Activated CD8-positive, alpha-beta memory T cell treated with anti-CD3 and anti-CD28 coated beads, Interleukin-2, amount 50 U/mL, for 48 hours (primary cell): ENCODE data around the gene SLC48A1.

Experiments used
- DNase-seq: peaks from one replicate; pipeline ENCODE4 v3.0.0-alpha.2; 2020

Gene SLC48A1

GRCh38 chr12:47778881-47779280 is 5.8 kb downstream of the SLC48A1 start:
- no peak for DNase-seq

GRCh38 chr12:47779301-47779942 is 6.4 kb downstream of the SLC48A1 start:
- DNase-seq = peak; percentile 99

DNA sequence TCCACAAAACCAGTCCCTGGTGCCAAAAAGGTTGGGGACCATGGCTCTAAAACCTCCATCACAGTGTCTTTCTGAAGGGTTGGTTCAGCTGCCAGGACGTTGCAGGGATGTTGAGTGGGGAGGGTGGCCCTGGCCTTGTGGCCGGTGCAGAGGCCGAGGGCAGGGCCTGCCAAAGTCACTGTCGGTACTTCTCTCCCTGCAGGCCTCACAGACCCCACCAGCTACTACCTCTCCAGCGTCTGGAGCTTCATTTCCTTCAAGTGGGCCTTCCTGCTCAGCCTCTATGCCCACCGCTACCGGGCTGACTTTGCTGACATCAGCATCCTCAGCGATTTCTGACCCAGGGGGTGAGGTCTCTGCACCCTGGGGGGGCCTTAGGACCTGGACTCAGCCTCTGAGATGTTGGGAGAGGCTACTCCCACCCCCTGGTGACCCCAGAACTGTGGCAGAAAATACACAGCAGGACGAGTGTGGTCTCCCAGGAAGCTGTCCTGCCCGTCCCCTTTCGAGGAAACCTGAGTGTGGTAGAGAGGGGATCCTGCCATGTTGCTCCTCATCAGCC is 7.0 kb downstream of the SLC48A1 start:
- DNase-seq = no peak

GRCh38 chr12:47781479-47782371 is 8.7 kb downstream of the SLC48A1 start:
- DNase-seq = no peak

DNA sequence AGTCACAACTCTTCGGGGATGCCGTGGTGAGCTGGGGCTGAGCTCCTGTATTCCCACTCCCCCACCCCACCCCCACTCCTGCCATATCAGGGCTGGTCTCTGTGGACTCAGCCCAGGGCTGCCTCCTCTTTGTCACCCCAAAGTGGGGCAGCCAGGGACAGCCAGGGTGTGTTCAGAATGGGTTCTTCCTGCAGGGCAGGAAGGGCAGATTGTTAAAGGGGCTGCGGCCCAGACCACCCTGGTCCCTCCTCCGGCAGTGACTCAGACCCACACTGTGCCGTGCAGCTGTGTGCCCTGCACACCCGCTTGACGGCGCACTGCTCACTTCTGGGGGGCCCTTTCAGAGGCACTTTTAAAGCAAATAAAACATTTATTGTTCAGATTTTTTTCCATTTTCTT is 9.3 kb downstream of the SLC48A1 start:
- no peak for DNase-seq

DNA sequence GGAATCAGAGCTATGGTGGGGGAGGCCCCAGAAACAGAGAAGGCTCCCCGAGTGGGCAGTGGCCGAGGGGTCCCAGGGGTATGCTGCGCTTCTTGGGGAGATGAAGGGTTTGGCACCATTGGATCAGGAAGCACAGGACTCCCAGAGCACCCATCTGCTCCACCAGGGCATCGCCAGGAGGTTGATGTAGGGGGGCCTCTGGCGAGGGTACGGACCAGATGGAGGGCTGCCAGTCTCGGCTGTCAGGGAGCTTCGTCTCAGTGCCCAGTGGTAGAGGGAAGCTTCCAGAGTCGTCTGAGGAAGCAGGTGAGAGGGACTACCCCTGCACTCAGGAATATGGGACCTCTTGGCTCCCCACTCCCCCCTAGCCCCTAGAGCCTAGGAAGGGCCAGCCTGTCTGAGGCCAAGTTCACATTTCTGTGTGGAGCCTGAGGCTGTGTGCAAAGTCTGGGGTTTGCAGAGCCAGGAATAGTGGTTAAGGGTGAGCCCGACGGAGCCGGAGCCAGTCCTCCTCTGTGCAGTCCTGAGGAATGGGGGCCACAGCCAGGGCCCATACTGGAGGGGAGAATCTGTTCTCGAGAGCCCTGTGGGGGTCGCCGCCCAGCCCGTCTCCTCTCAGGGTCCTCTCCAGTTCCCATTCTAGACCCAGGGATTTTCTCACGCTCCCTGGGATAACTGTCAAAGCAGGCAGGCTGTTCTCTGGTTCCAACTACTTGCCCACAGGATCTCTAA is 10.2 kb downstream of the SLC48A1 start:
- no peak for DNase-seq

DNA sequence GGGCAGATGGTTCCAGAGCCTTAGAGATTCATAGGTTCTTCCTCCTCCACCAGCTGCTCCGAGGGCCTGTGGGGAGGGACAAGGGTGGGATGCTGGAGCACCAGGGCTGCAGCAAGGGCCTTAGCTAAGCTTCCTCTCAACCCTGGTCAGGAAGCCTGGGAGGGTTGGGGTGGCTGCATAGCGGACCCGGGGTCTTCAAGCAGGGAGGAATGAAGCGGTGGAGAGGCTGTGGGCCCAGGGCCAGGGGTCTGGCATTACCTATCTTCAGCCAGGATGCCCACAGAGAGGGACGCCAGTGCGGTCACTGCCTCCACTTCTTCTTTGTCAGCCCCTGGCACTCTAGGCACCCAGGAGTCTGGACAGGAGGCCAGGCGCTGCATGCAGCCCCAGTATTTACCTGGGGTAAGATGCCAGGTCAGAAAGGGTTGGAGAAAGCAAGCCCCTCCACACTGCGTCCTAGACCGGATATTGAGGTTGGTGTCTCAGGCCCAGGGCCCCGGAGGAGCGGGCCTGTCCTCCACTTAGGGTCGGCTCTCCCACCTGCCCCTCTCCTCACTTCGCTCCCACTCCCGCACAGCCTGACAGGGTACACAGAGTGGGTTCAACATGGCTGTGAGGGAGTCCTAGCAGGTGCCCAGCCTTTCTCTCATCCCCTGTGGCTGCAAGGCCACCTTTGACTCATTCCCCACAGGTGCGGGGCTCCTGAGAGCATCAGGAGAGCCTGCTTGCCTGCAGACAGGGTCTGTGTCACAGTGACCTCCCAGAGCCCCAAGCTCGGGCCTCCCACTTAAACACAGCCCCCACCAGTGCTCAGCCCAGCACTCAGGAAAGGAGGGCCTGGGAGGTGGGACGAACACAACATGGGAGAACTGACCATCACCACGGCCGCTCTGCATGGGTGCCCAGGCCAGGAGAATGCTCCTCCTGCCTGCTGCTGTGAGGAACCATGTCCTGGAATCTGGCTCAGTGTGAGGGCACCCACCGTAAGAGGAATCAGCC is 11.1 kb downstream of the SLC48A1 start:
- DNase-seq = no peak

DNA sequence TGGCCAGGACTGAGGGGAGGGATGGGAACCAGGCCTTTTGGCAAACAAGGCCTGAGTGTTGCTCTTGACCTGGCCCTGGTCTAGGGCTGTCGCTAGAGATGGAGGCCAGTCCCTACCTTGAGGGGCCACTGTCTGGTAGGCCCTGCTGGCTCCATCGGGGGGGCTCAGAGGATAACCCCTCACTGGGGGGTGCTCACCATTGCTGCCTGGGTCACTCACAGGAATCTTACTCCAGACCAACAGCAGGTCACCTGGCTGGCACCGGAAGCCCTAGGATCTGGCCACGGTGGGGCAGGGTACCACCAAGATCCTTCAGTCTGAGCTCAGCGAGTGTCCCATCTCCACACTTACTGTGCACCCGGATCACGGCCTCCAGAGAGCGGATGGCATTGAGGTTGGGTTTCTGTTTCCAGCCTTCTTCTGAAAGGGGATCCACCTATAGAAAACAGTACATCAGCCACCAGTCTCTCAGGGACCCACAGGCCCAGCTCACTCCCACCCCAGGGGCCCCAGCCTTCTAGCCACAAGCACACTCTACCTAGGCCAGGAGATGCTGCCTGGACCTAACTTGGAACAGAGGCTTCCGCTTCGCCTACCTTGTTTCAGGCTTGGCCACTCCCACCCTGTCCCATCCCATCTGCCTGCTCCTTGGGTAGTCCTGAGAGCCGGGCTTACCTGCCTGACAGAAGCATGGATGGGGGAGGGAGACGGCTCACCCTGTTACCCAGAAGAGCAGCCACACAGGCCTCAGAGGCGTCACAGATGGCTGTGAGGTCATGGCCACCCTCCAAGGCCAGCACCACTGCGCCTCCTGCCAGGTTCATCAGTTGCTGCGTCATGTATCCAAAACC is 12.2 kb downstream of the SLC48A1 start:
- DNase-seq = no peak

- DNase-seq = no peak
Observed at GRCh38 chr12:47785887-47786661, 13.0 kb downstream of the SLC48A1 start.

GRCh38 chr12:47786662-47787280 is 13.7 kb downstream of the SLC48A1 start:
- DNase-seq = no peak

GRCh38 chr12:47787596-47788319 is 14.7 kb downstream of the SLC48A1 start:
- no peak for DNase-seq

GRCh38 chr12:47789141-47789540 is 16.1 kb downstream of the SLC48A1 start:
- no peak for DNase-seq

GRCh38 chr12:47789712-47790489 is 16.9 kb downstream of the SLC48A1 start:
- no peak for DNase-seq

- no peak for DNase-seq
Observed at GRCh38 chr12:47790676-47791350, 17.8 kb downstream of the SLC48A1 start.

GRCh38 chr12:47791351-47791746 is 18.3 kb downstream of the SLC48A1 start:
- no peak for DNase-seq

GRCh38 chr12:47791874-47792273 is 18.8 kb downstream of the SLC48A1 start:
- DNase-seq = no peak

DNA sequence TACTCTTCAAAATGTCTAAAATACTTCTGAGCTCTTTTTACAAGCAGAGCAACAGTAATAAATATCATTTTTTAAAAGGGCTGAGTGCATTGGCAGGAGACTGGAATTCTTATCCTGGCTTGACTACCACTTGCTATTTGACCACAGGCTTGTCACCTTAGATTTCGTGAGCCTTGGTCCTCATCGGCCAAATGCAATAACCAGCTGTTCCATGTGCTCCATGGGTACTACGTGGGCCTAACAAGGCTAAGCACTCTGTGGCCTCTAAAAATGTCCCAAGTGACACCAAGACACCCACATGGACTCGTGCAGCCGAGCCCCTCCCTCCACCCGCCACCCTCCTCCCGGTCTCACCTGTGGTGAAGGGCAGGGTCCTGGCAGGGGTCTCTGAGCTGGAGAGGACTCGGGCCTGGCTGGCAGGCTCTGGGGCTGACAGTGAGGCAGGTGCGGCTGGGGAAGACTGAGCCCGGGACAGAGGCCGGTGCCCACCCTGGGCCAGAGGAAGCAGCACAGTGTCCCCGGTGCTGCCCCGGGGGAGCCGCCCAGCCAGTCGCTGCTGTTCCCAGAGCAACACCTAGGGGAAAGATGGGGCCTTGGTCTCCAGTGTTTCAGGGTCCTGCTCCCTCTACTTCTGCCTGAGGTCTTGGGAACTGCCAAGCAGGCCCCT is 20.1 kb downstream of the SLC48A1 start:
- DNase-seq = no peak
